A673 (cell line): ENCODE data around the gene PTGIS.

ENCODE experiments used
- CTCF ChIP-seq: fragments of 300-800, 200-600 bp; sonication (generic); conservative IDR thresholded peaks from 2 replicates; pipeline ENCODE4 v1.5.1; 2017; ENCODE audit warnings: low read depth, mild to moderate bottlenecking, antibody characterized with exemption, low read length, moderate library complexity, mixed read lengths
- EZH2 ChIP-seq: fragments of 200-600 bp; sonication (generic); IDR thresholded peaks from 2 replicates; pipeline ENCODE4 v1.6.1; 2017; ENCODE audit warnings: borderline replicate concordance, low read depth, mild to moderate bottlenecking, mixed read lengths, antibody characterized with exemption, low read length; ENCODE audit not compliant: poor library complexity, severe bottlenecking

DNA sequence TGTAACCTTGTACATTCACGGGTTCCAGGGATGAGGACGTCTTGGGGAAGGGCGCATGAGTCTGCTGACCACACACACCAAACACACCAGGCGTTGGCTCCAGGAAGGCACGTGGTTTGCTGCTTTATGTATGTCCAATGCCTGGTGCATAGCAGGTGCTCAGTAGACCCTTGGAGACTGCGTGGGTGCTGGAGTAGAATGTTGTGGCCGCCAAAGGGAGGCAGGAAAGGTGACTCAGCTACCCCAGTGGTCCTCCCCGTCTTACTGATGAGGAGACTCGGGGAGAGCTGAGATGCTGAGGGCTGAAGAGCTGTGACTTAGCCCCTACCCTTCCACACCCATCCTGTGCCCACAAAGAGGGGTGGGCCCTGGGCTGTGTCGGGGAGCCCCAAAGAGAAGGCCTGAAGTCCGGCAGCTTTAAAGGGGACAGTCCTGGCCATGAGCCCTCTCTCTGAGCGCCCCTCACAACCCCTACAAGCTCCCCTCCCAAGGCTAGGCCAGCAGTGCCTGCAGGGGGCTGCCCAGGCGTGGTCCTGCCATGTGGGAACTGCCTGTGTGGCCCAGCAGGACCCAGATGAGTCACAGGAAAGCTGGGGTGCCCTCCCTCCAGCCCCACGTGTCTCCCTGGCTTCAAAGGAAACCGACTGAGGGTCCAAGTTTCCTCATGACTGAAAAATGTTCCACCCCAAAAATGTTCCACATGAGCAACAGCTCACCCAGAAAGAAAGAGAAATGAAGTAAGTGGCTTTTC, 28.0 kb upstream of the PTGIS start:
- TF ChIP-seq EZH2: no peak
- TF ChIP-seq CTCF: no peak
